DMS114 treated with DMSO at 0.1 percent for 48 hours (cell line): ENCODE results near the gene SYNPO2.
"Not testable (repeated sequence)": the region's sequence is repeated elsewhere in the genome, so short reads cannot be mapped to it uniquely, and the experiment has no call there.

ENCODE experiments used
- DNase-seq: peaks from one replicate; lab custom pipeline; 2025; ENCODE audit not compliant: unreplicated experiment; lab: John Stamatoyannopoulos, UW

The SYNPO2 gene

DNA sequence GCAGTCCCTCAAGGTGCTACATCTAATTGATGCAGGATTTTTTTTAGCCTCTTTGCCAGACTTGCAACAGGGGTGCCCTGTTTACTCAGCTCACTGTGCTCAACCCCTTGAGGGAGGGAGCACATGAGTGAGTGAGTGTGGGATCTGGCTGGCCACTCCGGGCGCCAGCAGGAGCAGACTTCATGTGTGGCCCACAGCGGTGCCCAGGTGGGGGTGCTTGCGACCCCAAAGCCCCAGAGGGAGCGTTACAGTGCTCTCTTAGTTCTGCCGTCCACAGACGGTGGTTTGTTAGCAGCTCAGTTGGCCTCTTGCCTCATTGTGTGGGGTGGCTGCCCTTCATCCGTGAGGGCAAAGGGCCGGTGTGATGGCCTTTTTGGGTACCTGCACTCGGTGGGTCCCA, 165.3 kb downstream of the SYNPO2 start:
- DNase-seq = no peak

DNA sequence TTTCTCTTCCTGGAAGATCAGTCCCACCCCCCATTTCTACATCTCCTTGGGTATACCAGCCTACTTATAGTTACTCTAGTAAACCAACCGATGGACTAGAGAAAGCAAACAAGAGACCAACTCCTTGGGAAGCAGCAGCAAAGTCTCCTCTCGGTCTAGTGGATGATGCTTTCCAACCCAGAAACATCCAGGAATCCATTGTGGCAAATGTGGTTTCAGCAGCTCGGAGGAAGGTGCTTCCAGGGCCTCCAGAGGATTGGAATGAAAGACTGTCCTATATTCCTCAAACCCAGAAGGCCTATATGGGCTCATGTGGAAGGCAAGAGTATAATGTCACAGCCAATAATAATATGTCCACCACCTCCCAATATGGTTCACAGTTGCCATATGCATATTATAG, 168.8 kb downstream of the SYNPO2 start:
- DNase-seq = no peak

DNA sequence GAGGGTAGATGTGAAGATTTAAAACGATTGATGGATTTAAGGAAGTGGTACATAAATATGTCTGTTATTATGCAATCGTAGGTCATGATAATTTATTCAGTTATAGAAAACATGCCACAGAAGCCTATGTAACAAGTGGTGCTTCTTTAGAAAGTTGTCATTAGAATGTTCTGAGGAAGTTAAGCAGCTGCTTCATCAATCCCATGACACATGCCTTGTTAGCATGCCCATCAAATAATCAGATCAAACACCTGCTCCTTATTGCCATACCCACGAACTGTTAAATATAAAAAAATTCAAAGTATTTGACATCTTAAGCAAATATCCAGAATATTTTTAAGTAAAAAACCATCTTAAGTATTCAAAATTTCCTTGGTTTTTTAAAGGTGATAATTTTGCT, 170.6 kb downstream of the SYNPO2 start:
- DNase-seq = no peak

DNA sequence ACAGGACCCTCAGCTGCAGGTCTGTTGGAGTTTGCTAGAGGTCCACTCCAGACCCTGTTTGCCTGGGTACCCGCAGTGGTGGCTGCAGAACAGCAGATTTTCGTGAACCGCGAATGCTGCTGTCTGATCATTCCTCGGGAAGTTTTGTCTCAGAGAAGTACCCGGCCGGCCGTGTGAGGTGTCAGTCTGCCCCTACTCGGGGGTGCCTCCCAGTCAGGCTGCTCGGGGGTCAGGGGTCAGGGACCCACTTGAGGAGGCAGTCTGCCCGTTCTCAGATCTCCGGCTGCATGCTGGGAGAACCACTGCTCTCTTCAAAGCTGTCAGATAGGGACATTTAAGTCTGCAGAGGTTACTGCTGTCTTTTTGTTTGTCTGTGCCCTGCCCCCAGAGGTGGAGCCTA, 178.5 kb downstream of the SYNPO2 start:
- DNase-seq = not testable (repeated sequence)

DNA sequence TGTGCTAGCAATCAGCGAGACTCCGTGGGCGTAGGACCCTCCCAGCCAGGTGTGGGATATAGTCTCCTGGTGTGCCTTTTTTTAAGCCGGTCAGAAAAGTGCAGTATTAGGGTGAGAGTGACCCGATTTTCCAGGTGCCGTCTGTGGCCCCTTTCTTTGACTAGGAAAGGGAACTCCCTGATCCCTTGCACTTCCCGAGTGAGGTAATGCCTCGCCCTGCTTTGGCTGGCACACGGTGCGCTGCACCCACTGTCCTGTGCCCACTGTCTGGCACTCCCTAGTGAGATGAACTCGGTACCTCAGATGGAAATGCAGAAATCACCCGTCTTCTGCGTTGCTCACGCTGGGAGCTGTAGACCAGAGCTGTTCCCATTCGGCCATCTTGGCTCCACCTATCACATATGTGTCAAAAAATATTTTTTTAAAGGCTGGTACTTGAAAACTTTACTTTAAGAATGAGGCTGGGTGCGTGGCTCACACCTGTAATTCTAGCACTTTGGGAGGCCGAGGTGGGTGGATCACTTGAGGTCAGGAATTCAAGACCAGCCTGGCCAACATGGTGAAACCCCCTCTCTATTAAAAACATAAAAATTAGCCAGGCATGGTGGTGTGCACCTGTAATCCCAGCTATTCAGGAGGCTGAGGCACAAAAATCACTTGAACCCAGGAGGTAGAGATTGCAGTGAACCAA, 179.2 kb downstream of the SYNPO2 start:
- DNase-seq = not testable (repeated sequence)

DNA sequence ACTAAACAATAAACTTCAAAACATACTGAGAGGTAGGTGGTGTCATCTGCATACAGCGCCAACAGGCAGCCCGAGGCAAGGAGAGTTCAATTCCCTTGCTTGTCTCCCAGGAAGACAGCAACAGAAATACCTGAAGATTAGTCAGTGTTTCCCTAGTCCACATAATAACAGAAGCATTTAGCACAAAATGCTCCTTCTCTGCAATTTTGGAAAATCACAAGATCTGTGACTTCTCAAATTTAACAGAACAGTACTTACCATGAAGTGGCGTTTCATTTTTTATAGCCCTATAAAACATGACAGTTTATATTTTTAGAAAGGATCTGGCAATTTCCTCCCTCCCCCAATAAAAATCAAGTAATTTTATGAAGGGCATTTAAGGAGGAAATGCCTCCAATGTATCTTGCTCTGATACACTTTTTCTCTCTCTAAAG, 179.9 kb downstream of the SYNPO2 start:
- DNase-seq = no peak

DNA sequence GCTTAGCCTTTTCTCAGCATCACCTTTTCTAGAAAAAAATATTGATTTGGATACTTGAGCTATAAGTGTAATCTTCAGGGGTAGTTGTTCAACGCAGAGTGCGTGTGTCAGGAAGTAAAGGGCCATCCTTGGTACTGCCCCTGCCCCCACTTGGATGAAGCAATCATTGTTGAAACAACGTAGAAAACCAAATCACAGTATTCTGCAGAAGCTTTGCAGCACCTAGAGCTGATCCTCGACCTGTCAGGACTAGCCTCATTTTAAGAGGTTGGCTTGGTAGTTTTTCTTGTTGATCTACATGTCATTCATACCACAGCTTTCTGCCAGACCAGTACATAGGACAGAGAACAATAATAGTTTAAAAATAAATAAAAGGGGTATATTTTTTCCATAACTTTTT, 181.6 kb downstream of the SYNPO2 start:
- DNase-seq = no peak

DNA sequence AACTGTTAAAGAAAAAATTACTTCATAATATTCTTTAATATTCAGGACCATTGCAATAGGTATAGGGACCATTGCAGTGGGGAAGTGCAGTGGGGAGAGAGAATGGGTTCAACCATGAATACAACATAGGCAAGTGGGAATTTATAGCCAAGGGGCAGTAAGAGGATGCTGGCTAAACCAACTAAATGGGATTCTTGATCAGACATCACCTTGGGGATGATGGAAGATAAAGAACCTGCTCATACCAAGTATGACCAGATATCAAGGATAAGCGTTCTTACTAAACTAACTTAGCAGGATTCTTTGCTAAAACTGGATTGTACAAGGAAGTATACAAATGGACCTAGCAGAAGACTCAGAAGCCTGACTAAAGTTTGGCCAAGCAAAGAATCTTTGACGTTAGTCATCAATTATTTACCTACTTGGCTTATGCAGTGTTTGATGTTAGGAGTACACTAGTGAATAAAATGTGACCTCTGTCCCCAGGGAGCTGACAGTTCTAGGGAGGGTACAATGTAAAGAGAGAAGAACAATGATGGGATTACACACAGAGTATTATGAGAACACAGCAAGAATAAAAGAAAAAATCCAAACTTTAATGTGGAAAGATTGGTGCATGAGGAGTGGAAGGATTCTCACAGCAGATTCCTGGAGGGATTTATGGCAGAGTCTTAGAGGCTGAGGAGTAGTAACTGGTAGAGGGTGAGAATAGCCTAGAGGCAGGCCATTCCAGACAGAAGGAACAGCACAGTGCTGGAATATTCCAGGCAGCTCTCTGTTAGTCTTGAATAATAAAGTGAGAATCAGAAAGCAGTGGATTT, 192.3 kb downstream of the SYNPO2 start:
- no peak for DNase-seq

DNA sequence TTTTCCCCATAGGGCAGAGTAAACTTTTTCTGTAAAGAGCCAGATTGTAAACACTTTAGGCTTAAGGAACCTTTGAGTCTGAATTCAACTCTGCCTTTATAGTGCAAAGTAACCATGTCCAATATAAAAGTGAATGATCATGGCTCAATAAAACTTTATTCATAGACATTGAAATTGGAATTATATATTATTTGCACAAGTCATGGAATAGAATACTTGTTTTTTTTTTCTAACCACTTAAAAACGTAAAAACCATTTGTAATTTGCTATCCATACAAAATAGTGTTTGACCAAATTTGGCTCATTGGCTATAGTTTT, 192.8 kb downstream of the SYNPO2 start:
- no peak for DNase-seq

DNA sequence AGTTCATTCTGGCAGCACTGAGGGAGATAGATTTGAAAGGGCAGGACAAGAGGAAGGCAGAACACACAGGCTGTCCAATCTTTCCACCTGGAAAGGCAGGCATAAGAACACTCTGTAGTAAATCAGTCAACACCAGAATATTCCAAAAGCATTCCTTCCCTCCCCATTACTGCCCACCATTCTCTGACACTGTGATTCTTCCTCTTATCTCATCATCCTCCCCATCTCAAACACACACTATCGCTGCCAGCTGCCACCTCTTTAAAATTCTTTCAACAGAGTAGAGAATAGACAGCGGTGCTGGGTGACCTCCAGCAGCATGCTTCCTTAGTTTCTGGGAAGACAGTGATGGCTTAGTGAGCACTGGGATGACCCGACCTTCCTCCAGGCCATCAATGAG, 193.3 kb downstream of the SYNPO2 start:
- DNase-seq = no peak

DNA sequence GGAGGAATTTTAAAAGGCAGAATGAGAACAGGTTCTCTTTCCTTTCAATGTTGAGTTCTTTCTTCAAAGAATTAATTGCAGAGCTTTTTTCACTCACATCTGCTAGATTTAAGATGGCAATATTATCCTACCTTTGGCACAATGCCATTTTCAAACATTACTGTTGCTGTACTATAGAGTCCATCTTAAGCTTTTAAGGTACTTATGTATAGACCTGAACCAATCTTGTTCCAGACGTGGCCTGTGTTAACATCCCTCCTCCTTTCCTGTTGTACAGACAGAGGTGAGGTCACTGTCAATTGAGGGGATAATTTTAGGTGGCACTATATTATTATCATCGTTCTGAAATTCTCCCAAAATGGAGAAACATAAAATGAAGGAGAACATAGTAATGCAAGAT, 194.0 kb downstream of the SYNPO2 start:
- DNase-seq = no peak

DNA sequence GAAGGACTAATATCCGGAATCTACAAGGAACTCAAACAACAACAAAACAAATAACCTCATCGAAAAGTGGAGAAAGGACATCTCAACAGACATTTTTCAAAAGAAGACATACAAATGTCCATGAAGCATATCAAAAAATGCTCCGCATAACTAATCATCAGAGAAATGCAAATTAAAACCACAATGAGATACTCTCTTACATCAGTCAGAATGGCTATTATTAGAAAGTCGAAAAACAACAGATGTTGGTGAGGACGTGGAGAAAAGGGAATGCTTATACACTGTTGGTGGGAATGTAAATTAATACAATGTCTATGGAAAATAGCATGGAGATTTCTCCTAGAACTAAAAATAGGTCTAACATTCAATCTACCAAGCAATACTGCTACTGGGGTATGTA, 195.9 kb downstream of the SYNPO2 start:
- DNase-seq = no peak

DNA sequence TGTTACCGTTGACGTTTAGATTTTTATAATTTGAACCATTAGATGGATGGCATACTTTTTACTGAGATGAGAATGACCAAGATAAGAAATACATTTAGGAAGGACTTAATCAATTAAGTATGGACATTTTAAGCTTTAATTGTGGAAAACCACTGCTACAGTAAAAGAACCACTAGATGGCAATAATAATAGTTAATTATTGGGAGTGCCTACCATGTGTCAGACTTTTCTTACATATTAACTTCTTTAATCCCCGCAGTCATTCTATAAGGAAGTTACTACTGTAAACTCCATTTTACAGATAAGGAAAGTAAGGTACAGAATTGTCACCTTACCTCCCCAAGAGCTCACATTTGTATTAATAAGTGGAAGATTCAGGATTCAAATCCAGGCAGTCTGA, 198.5 kb downstream of the SYNPO2 start:
- no peak for DNase-seq

DNA sequence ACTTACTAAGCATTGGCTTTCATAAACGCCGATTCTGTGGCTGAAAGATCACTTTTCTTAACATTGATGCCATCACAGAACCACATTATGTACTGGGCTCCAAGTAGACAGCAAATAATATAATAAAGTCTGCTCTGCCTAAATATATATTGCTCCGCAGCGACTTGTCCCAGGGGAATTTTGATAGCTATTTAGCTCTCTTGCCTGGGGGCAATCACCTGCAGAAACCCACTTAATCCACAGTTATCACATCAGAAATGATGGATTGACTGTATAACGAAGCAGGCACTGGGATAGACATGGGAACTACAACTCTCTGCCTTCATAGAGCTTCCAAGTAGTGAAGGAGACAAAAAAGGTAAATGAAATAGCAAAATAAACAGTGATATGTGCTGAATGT, 199.0 kb downstream of the SYNPO2 start:
- no peak for DNase-seq

DNA sequence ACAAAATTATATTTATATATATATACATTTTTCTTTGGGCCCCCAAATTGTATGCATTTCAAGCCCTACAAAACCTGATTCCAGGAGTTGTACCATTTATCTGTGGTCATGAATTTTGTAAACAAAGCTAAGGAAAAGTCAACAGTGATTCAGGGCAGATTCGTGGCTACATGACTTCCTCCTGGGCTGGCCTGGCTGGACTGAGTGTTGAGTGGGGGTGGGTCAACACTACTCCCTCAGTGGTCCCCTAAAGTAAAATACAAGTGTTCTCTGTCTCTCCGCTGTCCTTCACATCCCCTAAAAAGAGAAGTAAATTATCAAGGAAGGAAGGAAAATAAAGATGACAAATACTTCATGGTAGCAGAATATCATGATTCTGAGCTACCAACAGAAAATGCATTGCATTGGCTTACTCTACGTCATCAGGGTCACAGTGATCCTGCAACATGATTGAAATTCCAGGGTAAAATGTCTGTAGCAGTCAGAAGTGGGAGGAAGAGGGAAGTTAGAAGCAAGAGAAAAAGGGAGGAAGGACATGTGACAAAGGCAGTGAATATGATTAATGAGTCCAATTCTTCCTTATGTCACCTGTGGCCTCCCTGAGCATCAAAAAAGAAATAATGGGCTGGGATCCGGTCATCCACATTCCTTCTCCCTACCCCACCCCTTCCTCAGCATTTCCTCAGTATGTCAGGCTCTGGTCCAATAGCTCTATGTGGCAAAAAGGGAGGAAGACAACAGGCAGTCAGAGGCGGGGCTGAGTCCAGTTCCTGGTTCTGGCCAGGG, 204.6 kb downstream of the SYNPO2 start:
- DNase-seq = no peak

DNA sequence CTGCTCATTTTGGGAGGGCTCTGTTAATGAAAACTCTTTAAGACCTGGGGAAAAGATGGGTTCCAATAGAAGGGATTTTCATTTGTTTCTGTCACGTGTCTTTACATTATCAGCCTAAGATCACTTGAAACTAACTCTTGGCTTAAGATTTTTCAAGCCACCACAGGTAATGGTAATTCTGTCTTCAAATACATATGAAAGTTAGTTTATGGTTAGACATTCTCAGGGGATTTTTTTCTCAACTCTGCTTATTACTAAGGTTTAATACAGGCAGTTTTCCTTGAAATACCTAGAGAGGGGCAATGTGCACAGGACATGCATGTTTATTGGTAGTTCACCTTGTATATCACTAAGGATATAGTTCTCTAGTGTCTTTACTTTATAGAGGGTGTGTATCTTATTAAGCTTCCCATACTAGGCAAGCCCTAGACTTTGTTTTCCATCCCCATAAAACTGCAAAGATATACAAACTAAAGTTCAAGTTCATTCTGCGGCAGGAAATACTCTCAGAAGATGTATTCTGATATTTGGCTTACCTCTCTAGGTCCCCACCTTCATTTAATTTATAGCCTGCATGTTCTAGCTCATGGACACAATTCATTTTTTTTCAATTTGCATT, 208.7 kb downstream of the SYNPO2 start:
- no peak for DNase-seq

DNA sequence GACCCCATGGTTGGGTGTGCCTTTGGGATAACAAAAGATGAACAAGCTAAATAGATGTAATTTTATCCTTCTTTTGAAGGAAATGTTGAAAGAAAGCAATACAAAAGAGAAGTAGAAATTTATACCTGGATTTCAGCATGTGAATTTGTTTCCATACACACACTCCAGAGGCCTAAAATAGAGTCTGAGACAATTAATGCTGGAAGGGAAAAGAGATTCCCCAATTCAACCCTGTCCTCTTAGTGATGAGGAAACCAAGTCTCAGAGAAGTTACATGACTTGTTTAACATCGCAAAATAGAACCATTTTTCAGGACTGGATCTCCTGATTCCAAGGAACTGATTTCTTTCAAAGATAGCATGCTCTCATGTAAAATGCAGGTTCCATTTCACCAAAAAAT, 209.7 kb downstream of the SYNPO2 start:
- no peak for DNase-seq

DNA sequence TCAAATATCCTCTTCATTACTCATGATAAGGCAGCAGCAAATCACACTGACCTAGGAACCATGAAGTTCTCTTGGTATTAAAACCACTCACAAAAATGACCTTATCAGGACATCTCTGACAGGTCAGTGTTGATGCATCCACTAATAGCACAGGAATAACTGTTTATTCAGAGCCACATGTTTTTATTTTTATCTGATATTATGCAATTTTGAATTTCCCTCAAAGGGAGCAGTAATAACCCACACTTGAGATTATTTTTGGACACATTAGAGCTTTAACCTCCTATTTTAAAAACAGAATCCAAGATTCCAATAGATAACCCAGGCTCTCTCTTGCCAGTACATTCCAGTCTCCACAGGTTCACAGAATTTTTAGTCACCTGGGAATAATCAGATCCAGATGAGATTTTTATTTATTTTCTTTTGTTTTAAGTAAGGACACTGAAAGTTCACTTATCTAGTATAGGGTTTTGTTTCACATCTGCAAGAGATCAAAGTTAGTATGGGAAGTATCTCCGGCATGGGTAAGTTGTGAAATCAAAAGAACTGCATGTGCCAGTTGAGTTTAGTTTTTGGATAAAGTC, 210.7 kb downstream of the SYNPO2 start:
- no peak for DNase-seq

DNA sequence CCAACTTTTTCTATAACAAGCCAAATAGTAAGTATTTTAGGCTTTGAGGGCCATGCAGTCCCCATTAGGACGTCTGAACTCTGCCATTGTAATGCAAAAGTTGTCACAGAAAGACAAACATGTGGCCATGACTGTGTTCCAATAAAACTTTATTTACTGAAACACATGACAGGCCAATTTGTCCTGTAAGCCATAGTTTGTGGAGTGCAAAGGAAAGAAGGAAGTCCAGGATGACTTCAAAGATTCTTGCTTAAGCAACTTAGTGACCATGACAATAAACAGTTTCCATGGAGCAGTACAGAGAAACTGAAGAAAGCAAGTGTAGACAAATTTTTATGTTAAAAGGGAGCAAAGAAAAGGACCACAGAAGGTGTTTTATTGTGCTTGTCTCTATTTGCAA, 212.0 kb downstream of the SYNPO2 start:
- DNase-seq = no peak

DNA sequence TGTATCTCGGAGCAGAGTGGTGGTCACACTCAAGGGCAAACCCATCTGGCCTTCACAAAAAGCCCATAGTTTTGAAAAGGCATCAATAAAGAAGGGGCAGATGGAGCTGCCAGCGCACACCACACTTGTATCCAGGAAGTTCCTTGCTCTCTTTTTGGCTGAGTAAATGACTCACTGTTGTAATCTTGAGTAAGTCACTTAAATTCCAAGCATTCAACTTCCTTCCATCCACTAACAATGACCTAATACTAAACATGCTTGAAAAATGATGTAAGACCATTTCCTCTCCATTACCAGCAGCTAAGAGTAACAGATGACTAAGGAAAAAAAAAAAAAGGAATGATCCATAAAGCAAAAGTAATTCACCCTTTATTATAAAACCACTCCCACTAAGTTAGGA, 214.6 kb downstream of the SYNPO2 start:
- no peak for DNase-seq

DNA sequence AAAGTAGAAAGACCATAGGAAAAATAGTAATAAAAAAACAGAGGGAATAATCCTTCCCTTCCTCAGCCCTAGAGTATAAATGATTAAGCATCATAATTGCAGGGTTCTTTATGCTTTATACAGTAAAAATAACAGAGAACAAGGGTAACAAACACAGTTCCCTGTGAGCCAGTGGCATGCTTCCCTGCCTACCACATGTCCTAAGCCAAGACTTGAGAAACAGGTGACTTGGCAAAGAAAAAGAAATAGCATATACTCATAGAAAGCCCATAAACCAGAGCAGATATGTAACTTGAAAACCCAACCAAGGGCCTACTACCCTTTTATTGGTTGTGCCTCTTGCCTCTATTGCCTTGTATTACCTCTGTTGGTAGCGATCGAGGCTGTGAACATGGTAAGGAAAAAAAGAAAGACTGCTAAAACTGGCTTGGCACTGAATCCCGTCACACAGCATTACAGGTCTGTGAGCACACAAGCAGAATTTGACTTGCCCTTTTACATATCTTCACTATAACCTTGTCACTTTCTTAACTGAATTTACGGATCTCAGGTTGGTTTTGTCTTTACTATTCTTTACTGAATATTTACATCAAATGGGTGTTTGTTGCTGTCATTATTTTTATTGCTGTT, 216.1 kb downstream of the SYNPO2 start:
- DNase-seq = no peak
